ENCODE results near the gene C17orf50. TPM values are rescaled to one million over a fixed set of nuclear protein-coding genes. Genes with fewer than 3 reads are reported as not detected.
A peak's percentile ranks its signal among the peaks of the same experiment; 100 is the strongest.

C17orf50 gene
- total and polyA plus RNA-seq, 2 of the 13 experiments (the other 11 are each of a cell fraction or from before 2014, with no cell fraction given): not detected

DNA sequence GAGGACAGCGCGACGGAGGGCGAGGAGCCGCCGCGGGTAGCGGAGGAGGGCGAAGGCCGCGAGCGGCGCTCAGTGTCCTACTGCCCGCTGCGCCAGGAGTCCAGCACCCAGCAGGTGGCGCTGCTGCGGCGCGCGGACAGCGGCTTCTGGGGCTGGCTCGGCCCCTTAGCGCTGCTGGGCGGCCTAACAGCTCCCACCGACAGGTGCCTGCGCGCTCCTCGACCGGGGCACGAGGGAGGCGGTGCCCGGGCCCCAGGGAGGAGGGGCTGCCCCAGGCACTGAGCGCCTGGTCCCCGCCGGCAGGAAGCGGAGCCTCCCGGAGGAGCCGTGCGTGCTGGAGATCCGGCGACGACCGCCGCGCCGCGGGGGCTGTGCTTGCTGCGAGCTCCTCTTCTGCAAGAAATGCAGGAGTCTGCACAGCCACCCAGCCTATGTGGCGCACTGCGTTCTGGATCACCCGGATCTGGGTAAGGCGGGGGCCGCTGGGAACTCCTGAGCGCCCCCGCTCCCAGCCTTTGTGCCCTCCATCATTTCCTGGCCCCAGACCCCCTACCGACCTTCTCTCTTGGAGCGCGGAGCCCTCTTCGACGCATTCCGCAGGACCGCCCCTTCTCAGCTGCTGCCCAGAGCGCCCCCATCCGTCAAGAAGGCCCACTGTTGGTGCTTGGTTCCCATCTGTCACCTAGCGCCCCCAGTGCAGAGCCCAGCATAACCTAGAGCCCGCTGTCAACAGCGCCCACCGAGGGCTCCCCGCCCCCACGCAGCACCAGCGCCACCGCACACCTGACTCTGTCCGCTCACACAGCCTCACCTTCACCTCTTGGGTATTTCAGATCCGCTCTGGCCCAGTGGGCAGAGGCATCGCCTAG lies 3.7 kb downstream of the C17orf50 start (continued):
- TF ChIP-seq, protein P1, sequence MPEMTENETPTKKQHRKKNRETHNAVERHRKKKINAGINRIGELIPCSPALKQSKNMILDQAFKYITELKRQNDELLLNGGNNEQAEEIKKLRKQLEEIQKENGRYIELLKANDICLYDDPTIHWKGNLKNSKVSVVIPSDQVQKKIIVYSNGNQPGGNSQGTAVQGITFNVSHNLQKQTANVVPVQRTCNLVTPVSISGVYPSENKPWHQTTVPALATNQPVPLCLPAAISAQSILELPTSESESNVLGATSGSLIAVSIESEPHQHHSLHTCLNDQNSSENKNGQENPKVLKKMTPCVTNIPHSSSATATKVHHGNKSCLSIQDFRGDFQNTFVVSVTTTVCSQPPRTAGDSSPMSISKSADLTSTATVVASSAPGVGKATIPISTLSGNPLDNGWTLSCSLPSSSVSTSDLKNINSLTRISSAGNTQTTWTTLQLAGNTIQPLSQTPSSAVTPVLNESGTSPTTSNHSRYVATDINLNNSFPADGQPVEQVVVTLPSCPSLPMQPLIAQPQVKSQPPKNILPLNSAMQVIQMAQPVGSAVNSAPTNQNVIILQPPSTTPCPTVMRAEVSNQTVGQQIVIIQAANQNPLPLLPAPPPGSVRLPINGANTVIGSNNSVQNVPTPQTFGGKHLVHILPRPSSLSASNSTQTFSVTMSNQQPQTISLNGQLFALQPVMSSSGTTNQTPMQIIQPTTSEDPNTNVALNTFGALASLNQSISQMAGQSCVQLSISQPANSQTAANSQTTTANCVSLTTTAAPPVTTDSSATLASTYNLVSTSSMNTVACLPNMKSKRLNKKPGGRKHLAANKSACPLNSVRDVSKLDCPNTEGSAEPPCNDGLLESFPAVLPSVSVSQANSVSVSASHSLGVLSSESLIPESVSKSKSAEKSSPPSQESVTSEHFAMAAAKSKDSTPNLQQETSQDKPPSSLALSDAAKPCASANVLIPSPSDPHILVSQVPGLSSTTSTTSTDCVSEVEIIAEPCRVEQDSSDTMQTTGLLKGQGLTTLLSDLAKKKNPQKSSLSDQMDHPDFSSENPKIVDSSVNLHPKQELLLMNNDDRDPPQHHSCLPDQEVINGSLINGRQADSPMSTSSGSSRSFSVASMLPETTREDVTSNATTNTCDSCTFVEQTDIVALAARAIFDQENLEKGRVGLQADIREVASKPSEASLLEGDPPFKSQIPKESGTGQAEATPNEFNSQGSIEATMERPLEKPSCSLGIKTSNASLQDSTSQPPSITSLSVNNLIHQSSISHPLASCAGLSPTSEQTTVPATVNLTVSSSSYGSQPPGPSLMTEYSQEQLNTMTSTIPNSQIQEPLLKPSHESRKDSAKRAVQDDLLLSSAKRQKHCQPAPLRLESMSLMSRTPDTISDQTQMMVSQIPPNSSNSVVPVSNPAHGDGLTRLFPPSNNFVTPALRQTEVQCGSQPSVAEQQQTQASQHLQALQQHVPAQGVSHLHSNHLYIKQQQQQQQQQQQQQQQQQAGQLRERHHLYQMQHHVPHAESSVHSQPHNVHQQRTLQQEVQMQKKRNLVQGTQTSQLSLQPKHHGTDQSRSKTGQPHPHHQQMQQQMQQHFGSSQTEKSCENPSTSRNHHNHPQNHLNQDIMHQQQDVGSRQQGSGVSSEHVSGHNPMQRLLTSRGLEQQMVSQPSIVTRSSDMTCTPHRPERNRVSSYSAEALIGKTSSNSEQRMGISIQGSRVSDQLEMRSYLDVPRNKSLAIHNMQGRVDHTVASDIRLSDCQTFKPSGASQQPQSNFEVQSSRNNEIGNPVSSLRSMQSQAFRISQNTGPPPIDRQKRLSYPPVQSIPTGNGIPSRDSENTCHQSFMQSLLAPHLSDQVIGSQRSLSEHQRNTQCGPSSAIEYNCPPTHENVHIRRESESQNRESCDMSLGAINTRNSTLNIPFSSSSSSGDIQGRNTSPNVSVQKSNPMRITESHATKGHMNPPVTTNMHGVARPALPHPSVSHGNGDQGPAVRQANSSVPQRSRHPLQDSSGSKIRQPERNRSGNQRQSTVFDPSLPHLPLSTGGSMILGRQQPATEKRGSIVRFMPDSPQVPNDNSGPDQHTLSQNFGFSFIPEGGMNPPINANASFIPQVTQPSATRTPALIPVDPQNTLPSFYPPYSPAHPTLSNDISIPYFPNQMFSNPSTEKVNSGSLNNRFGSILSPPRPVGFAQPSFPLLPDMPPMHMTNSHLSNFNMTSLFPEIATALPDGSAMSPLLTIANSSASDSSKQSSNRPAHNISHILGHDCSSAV (CRISPR knock-in tag; IDR thresholded peaks at IDR 0.05; ENCODE audit: borderline replicate concordance): no peak
- peak; percentile 65 for TF ChIP-seq BHLHE40 (IDR thresholded peaks at IDR 0.05; ENCODE audit: low read length)
- TF ChIP-seq ZNF552 (CRISPR knock-in tag; IDR thresholded peaks at IDR 0.05; ENCODE audit: borderline replicate concordance): peak; percentile 22; the same call in 1 of the 2 replicates
- no peak for TF ChIP-seq CEBPB (IDR thresholded peaks at IDR 0.05; ENCODE audit: borderline replicate concordance, low read depth, low read length)
- TF ChIP-seq CHD2 (IDR thresholded peaks at IDR 0.05; ENCODE audit: low read depth, low read length): no peak
- TF ChIP-seq SKI (IDR thresholded peaks at IDR 0.05; ENCODE audit: partially characterized antibody): no peak
- TF ChIP-seq REXO4 (CRISPR knock-in tag; IDR thresholded peaks at IDR 0.05; ENCODE audit: borderline replicate concordance): no peak
- no peak for TF ChIP-seq U2AF2 (IDR thresholded peaks at IDR 0.05; ENCODE audit: low read depth, low read length)
- TF ChIP-seq SP4 (CRISPR knock-in tag; IDR thresholded peaks at IDR 0.05): peak; percentile 50; the same call in 1 of the 2 replicates
- TF ChIP-seq PAF1 (CRISPR knock-in tag; IDR thresholded peaks at IDR 0.05): no peak
- peak; percentile 53; the same call in 1 of the 2 replicates for TF ChIP-seq IRX3 (CRISPR knock-in tag; IDR thresholded peaks at IDR 0.05; ENCODE audit: borderline replicate concordance, low read depth)
- peak; percentile 61 for TF ChIP-seq ZNF543 (CRISPR knock-in tag; IDR thresholded peaks at IDR 0.05)
- TF ChIP-seq, protein P2, sequence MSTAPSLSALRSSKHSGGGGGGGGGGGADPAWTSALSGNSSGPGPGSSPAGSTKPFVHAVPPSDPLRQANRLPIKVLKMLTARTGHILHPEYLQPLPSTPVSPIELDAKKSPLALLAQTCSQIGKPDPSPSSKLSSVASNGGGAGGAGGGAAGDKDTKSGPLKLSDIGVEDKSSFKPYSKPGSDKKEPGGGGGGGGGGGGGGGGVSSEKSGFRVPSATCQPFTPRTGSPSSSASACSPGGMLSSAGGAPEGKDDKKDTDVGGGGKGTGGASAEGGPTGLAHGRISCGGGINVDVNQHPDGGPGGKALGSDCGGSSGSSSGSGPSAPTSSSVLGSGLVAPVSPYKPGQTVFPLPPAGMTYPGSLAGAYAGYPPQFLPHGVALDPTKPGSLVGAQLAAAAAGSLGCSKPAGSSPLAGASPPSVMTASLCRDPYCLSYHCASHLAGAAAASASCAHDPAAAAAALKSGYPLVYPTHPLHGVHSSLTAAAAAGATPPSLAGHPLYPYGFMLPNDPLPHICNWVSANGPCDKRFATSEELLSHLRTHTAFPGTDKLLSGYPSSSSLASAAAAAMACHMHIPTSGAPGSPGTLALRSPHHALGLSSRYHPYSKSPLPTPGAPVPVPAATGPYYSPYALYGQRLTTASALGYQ (CRISPR knock-in tag; IDR thresholded peaks at IDR 0.05): 0 out of 2 replicates have a peak, but pooled peaks have one; percentile 41
- TF ChIP-seq, protein P3, sequence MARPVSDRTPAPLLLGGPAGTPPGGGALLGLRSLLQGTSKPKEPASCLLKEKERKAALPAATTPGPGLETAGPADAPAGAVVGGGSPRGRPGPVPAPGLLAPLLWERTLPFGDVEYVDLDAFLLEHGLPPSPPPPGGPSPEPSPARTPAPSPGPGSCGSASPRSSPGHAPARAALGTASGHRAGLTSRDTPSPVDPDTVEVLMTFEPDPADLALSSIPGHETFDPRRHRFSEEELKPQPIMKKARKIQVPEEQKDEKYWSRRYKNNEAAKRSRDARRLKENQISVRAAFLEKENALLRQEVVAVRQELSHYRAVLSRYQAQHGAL (CRISPR knock-in tag; IDR thresholded peaks at IDR 0.05; ENCODE audit: not compliant biosample characterization): peak; percentile 84
- TF ChIP-seq SALL1 (CRISPR knock-in tag; IDR thresholded peaks at IDR 0.05): peak; percentile 75
- TF ChIP-seq ZBTB7A (CRISPR knock-in tag; IDR thresholded peaks at IDR 0.05): no peak; the same call in 1 of the 2 replicates
